HG03575 (cell line): ENCODE results near the gene DPYSL3.

Source experiments
- ATAC-seq: cut with Tn5 transposase; IDR thresholded peaks from one replicate; pipeline ENCODE4 v1.9.1; 2021; ENCODE audit not compliant: unreplicated experiment, insufficient number of reproducible peaks, low FRiP score; ENCODE audit errors: extremely low read depth

DPYSL3 gene

DNA sequence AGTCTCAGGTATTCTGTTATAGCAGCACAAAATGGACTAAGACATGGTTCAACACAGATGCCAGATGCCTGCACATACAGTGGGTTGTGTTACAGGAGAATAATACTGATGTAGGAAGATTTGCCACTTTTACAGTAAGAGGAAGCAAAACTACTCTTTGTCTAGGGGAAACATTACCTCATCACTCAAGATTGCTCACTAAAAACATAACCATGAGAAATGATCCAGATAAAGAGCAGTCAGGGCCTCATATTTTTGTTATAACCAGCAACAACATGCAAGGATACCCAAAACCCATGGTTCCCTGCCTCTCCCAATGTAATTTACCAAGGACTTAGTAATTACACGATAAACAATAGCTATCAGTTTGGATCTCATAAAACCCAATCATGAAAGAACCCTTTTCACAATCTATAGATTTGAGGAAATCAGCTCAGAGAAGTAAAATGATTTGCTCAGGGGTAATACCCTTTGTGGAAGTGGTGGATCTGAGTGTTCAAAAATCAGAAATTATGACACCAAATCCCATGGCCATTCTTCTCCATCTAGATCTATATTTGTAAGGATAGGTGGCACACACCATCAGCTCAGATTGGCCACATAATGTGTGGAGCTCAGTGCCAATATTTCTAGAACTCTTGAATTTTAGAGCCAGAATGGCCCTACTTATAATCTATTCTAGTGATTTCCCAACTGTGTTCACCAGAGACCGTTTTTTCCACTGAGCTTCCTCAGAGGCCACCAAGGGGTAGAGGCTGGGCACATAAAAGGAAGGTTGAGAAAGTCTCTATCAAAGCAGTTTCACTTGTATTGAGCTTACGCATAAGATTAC, 27.8 kb downstream of the DPYSL3 start:
- peak; percentile 81 for ATAC-seq

DNA sequence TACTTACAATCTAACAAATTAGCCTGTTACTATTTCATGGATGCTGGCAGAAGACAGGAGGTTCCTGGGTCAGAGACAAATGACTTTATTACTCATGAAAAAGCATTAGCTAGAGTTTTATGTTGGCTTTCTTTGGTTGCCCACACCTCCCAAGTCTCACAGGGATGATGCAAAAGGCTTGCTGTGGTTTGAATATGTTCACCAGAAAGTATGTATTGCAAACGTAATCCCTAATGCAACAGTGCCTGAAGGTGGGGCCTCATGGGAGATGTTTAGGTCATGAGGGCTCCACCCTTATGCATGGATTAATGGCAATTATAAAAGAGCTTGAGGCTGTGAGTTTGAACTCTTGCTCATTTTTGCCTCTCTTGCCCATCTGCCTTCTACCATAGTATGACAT, 28.5 kb downstream of the DPYSL3 start:
- ATAC-seq, result no peak

DNA sequence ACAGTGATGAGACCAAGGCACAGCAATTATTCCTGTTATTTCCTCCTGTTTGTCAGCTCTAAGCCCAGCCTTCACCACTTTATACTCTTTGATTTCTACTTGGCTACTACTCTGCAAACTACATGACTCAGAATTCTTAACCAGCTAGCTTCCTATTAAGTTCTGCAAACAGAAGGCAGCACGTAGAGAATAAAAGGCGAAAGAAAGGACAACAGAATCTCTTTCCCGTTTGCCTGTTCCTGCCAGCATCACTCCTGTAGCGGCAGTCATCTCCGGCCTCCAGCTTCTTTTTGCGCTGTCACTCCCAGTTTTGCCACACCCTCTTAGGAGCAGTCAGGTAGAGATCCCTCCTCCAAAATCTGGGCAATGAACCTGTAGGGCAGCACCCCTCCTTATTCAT, 29.9 kb downstream of the DPYSL3 start:
- ATAC-seq, result no peak

DNA sequence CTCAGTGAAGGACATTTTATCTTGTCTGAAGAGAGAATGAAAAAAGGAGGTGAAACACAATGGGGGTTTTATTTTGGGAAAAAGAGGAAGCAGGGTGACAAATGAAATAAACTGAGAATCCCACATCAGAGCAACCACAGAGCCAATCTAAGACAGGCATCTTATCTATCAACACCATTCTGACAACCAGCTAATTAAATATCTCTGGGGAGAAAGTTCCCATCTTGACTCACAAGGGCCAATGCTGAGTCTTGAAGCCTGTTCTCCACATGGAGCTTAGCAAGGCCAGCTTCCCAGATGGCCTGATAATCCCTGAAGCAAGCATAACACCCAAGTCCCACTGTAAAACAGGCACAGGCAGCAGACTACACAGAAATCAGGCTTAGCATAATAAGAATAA, 30.4 kb downstream of the DPYSL3 start:
- ATAC-seq, result no peak

DNA sequence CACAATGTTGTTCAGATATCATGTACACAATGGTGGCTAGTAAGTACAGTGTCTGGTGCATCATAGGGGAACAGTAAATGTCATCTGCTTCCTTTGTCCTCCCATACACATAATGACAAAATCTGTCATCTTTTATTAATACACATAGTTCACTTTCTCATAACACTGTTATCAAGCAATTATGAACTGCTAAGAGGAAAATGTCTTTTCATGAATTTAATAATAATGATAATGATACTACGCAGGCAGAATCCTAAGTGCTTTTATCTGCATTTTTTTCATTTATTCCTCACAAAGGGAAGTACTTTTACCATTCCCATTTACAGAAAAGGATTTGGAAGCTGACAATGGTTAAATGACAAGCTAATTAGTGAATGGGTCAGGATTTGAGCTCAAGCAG, 35.7 kb downstream of the DPYSL3 start:
- no peak for ATAC-seq

DNA sequence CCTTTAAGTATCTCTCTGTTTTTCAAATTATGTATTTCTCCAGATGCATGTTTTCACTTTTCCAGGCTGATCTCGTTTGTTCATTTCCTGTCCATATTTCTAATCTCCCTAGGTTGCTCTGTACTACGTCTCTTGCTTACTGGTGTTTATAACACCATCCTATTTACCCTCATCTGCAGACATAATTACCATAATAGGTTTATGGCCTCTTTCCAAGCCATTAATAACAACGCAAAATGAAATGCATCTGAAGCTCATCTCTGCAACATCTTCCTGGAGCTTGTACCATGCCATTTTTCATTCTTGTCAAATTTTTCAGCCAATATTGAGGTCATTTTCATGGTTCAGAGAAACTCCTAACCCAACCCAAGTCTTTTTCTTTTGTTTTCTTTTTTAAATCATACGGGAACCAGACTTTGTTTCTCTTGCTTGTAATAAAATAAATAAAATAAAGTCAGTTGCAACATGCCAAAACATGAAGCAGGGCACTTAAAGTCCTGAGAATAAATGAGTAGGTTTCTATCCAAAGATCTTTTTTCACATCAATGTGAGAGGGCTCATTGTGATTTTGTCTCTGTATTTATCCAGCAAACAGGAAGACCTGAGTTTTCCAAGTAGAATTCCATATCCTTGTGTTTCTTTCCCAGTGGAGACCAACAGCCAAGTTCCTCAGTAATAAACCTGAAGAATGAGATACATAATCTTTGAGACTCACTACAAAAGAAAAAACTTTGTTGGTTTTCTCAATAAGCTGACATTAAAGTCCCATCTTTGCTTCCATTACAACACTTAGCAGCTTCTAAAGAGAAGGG, 37.0 kb downstream of the DPYSL3 start:
- ATAC-seq, result no peak

DNA sequence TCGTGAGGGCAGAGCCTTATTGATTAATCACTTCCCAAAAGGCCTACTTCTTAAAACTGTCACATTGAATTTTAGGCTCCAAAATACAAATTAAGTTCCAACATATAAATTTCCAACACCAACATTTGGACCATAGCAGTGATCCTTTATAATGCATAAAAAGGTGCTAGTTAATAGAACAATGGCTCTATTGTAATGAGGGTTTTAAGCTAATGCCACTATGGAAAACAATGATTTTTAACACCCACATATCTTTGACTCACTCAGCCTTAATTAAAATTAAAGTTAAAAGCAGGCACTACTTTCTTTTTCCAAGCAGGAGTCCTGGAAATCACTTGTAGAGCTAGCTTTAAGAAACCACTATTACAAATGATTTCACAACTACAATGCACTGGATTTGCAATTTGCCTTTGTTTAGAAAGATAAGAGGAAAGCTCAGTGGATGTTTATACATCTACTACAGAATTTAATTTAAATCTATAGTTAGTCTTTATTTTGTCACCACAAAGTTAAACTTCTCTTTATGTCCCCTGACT, 41.8 kb downstream of the DPYSL3 start:
- ATAC-seq, result no peak

DNA sequence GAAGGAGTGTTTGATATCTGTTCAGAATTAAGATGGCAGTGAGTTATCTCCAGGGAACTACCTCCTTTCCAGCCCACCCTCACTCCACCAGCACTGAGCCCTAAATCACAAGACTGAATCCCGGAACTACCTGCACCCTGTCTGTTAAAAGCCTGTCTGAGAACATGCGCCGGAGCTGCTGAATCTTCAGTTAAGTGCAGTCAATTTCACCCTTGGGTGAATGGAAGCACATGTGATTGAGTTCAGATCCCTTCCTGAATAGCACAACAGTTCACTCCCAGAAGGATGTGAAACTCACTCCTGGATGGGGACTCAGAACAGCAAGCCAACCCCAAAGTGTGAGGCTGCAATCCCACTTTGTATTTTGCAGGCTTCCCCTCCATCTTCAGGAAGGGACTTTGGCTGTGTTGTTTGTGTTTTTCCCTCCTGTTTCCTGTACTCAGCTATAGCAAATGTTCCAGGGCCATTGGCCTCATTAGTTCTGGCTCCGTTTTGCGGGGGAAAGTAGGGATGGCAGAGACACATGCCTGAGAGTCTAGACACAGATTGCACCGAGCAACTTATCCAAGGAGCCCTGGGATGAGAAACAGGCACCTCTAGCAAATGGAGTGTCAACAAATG, 43.4 kb downstream of the DPYSL3 start:
- ATAC-seq, result no peak

DNA sequence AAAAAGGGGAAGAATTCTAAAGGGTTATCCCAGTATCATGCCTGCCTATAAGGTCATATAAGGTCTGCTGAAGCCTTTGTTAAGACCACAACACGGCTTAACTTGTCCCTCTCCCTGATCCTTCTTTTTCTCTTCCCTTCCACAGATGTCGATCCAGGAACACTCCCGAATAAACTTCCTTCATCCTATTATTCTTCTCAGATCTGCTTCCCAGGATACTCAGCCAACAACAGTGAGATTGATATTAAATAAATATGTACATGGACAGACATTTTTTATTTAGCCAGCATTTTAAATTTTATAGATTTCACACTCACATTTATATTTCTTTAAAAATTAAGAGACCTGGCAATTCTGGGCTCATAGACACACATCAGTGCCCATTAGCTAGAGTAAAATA, 44.1 kb downstream of the DPYSL3 start:
- no peak for ATAC-seq

DNA sequence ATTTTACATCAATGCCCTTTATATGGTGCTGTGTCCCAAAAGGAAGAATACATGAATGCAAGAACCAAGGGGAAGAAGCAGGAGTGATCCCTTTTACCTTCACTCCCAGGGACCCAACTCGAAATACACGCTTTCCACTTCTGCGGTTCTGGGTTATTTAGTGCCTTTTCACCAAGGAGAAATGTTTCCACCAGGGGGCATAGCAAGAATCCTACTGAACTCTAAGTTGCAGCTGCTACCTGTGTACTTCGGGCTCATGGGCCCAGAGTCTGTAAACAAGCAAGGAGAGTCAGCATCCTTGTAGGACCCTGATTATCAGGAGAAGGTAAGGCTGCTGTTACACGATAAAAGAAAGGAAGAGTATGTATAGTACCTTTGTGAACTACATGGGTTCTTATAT, 45.7 kb downstream of the DPYSL3 start:
- ATAC-seq, result no peak

DNA sequence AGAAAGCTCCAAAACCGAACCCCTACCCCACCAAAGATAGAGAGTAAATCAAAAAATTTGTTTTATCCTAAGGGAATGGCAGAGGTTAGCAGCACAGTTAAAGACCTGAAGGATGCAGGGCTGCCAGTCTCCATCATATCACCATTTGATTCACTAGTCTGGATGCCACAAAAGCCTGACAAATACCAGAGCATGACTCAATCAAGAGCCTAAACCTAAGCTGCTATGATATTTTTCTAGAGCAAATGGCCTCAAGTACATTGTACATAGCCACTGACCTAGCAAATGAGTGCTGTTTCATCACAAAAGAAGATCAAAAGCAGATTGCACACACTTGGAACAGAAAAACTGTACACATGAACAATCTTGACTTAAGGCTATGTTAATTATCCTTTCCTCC, 48.0 kb downstream of the DPYSL3 start:
- ATAC-seq, result no peak

DNA sequence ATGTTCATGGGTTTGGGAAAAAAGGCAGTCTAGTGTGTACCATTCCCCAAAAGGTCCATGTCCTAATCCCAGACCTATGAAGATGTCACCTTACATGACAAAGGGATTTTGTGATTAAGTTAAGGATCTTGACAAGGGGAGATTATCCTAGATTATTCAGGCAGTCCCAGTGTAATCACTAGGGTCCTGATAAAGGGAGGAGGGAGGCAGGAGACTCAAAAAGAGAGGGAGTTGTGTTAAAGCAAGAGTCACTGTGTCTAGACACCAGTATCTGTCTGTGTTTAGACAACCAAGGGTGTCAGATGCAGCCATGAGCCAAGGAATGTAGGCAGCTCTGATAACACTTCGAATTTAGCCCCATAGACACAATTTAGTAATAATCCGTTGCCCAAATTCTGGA, 49.5 kb downstream of the DPYSL3 start:
- no peak for ATAC-seq

DNA sequence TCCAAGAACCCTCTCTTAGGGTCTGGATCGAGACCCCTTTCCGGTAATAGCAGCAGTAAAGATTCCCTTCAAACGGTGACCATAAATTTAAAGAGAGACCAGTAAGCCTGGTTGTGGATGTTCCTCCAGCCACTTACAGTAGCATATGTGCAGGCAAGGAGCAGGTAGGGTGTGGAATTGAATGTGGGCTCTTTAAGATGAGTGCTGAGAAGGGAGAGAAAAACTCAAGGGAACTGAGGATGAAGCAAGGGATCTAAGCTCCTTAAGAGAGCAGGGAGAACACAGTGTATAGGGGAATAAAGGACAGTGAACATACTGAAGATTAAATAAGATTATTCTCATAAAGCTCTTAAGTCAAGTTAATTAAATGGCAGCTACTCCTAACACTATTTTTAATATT, 51.3 kb downstream of the DPYSL3 start:
- no peak for ATAC-seq

DNA sequence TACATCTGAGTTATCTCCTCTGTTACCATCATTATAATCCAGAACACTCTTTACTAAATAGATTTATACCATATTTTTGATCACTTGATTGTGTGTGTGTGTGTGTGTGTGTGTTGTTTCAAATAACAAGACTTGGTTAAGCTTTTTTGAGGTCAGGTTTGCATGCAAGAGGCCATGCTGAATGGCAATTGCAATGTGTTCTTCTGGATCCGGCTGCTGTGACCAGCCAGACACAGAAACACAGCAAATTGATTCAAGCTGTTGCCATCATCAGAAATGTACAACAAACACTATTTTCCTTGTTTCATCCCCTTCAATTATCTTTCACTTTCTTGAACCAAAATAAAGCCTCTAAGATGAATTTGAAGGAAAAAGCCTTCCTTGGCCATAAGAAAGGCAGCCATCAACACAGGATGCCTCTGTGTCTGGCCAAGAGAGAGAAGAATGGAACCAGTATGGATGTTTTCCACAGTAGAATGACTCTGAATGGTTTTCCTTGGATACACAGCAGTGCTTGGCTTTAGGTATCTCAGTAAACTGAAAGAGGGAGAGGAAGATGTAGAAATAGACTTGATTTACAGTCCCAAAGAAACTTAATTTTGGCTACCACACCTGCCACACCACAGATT, 53.9 kb downstream of the DPYSL3 start:
- ATAC-seq, result no peak

DNA sequence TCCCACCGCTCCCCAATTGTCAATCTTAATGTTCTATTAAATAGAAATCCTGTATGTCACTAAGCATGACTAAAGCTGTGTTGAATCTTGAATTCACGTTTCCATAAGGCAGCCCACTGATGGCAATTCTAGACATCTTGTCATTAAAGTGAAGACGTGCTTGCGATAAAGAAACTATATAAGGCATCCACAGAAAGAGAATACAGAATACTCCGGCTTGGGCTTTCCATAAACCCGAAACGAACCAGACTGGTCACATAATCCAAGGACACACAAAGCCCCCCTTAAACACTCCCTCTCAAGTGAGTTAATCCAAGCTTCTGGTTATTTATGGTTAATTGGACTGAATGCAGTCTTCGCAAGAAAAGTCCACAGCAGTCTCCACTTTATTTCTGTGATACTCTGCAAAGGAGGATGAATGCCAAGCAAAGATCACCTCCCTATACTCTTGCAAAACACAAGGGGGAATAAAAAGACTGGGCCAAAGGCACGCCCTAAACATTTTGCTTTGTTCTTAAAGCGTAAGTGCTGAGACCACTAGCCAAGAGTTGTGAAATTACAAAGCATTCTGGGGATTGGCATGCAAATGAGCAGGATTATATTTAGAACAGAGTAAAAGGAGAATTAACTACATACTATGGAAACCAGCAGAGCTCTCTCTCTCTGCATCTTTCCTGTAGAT, 54.7 kb downstream of the DPYSL3 start:
- no peak for ATAC-seq

DNA sequence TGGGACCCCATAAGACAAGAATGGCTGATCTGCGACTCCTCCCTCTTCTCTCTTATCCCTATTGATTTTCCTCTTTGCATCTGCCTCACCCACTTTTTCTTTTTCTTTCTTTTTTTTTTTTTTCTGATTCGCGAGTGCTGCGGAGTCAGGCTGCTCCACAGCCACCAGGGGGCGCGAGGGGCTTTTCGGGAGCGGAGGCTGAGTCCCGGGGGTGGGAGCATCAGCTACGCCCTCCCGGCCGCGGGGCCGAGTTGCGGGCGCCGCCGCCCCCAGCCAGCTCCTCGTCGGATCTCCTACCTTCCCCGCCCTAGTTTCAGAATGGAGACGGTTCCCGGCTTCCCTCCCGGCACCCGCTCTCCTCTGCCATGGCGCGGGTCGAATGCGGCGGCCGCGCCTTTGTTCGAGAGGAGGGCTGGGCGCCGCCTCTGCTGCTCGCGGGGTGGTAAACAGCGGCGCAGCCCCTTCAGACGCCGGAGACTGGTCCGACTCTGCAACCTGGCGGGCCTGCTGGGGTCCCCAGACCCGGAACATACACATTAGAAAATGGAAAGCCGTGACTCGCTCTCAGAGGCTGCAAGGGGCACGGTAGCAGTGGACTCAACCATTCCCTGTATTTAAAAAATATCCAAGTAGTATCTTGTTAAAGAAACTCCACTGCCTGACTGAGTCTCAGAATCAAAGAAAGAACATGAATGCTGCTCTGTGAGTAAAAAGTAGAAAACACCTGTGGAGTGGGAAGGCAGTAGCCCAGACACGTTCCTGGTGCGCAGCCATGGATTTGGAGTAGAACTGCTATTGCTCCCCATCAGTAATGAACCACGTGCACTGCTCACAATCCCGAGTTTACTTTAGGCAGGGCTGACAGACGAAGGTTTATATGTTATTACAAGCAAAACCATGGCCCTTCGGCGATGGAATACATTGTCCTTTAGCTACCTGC, 55.7 kb downstream of the DPYSL3 start:
- peak; percentile 40 for ATAC-seq

DNA sequence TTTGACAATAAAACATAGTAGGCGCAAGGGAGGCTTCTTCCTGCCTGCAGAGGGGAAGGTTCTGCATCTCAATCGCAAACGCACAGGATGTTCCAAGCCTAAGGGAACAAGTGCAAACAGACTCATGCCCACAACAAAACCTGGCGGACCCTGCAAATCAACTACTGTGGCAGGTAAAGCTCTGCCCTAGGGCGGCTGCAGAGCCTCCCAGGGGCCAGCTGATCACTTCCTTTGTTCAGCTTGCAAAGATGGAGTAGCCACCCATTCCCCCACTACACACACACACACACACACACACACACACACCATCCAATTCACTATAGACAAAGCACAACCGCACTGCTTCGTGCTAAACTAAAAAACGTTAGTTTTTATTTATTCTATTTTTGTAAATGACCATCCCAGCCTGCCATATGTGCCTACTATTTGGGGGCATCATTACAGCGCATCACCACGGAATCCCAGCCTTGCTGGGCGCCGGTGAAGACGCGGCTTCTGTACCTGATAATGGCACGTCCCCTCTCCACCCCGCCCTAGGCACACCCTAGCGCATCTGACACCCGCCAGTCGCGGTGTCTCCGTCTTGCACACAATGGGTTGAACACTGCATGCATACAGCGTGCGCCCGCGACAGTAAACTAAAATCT, 57.6 kb downstream of the DPYSL3 start:
- ATAC-seq, result no peak
